HG03432 (cell line): ENCODE data around the gene RPS6KA2.

Source experiments
- ATAC-seq: cut with Tn5 transposase; IDR thresholded peaks from one replicate; pipeline ENCODE4 v1.9.1; 2021; ENCODE audit warnings: mild to moderate bottlenecking, moderate library complexity; ENCODE audit not compliant: unreplicated experiment

RPS6KA2 gene

GRCh38 chr6:166580076-166581050 lies 46.7 kb downstream of the RPS6KA2 start:
- no peak for ATAC-seq

GRCh38 chr6:166579237-166579850 lies 47.7 kb downstream of the RPS6KA2 start:
- no peak for ATAC-seq

GRCh38 chr6:166578536-166579236 lies 48.4 kb downstream of the RPS6KA2 start:
- no peak for ATAC-seq

GRCh38 chr6:166575205-166575604 lies 51.8 kb downstream of the RPS6KA2 start:
- no peak for ATAC-seq

- ATAC-seq, result no peak
Measured at GRCh38 chr6:166573511-166574216, 53.4 kb downstream of the RPS6KA2 start.

- no peak for ATAC-seq
Measured at GRCh38 chr6:166572370-166573261, 54.4 kb downstream of the RPS6KA2 start.

GRCh38 chr6:166570929-166571713 lies 55.9 kb downstream of the RPS6KA2 start:
- no peak for ATAC-seq

- no peak for ATAC-seq
Measured at GRCh38 chr6:166569206-166569605, 57.8 kb downstream of the RPS6KA2 start.

GRCh38 chr6:166567813-166568212 lies 59.2 kb downstream of the RPS6KA2 start:
- ATAC-seq, result no peak

GRCh38 chr6:166567107-166567506 lies 59.9 kb downstream of the RPS6KA2 start:
- no peak for ATAC-seq

GRCh38 chr6:166566026-166567011 lies 60.7 kb downstream of the RPS6KA2 start:
- no peak for ATAC-seq

- ATAC-seq, result no peak
Measured at GRCh38 chr6:166565084-166565967, 61.7 kb downstream of the RPS6KA2 start.

- ATAC-seq, result no peak
Measured at GRCh38 chr6:166563805-166564204, 63.2 kb downstream of the RPS6KA2 start.

- ATAC-seq, result no peak
Measured at GRCh38 chr6:166563200-166563599, 63.9 kb downstream of the RPS6KA2 start.

- no peak for ATAC-seq
Measured at GRCh38 chr6:166562726-166563125, 64.3 kb downstream of the RPS6KA2 start.

GRCh38 chr6:166561771-166562359 lies 65.2 kb downstream of the RPS6KA2 start:
- no peak for ATAC-seq

GRCh38 chr6:166560222-166560621 lies 66.8 kb downstream of the RPS6KA2 start:
- no peak for ATAC-seq
